Astrocyte of the cerebellum (primary cell): Measurements from ENCODE around the gene ATP5PD.

ENCODE experiments used
- DNase-seq: peaks from one replicate; pipeline ENCODE4 v3.0.0-alpha.2; 2011; ENCODE audit warnings: low read depth
- H3K4me3 ChIP-seq: 2 replicates; pipeline ENCODE4 v1.5.1; 2011; ENCODE audit warnings: mild to moderate bottlenecking, low read depth, low read length, moderate library complexity
- in situ Hi-C: cut with HindIII; loops from 2 replicates; pipeline ENCODE4 v1.10.0; 2017; ENCODE audit warnings: low sequenced_read_pairs
- TF ChIP-seq, protein P1 (sequence below): IDR thresholded peaks from 2 replicates; pipeline ENCODE4 v1.5.1; 2012; ENCODE audit warnings: low read length, low read depth, moderate library complexity, mild to moderate bottlenecking; ENCODE audit errors: missing control alignments

ATP5PD gene

GRCh38 chr17:75069783-75070182 lies 23.0 kb upstream of the ATP5PD start:
- in situ Hi-C loops = no loop called here
- no peak overlapping the region for H3K4me3 ChIP-seq
- no peak for DNase-seq
- TF ChIP-seq, protein P1, sequence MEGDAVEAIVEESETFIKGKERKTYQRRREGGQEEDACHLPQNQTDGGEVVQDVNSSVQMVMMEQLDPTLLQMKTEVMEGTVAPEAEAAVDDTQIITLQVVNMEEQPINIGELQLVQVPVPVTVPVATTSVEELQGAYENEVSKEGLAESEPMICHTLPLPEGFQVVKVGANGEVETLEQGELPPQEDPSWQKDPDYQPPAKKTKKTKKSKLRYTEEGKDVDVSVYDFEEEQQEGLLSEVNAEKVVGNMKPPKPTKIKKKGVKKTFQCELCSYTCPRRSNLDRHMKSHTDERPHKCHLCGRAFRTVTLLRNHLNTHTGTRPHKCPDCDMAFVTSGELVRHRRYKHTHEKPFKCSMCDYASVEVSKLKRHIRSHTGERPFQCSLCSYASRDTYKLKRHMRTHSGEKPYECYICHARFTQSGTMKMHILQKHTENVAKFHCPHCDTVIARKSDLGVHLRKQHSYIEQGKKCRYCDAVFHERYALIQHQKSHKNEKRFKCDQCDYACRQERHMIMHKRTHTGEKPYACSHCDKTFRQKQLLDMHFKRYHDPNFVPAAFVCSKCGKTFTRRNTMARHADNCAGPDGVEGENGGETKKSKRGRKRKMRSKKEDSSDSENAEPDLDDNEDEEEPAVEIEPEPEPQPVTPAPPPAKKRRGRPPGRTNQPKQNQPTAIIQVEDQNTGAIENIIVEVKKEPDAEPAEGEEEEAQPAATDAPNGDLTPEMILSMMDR = peak; percentile 42

DNA sequence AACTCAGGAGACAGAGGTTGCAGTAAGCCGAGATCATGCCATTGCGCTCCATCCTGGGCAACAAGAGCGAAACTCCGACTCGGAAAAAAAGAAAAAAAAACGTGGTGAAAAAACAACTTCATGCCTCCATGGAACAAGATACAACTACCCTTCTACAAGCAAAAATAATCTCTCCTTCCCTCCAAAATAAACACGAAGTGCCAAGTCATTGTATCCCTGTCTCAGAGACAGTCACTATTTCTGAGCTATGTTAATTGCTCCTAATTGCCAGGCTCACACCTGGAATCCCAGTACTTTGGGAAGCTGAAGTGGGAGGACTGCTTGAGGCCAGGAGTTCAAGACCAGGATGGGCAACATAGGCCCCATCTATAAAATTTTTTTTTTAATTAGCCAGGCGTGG lies 22.0 kb upstream of the ATP5PD start:
- in situ Hi-C loops = no loop called here
- no peak for DNase-seq
- TF ChIP-seq, protein P1 = no peak
- no peak overlapping the region for H3K4me3 ChIP-seq

- TF ChIP-seq, protein P1 = no peak
- in situ Hi-C loops = no loop called here
- H3K4me3 ChIP-seq = no peak overlapping the region
- no peak for DNase-seq
These were observed 21.1 kb upstream of the ATP5PD start for GRCh38 chr17:75067856-75068255.

DNA sequence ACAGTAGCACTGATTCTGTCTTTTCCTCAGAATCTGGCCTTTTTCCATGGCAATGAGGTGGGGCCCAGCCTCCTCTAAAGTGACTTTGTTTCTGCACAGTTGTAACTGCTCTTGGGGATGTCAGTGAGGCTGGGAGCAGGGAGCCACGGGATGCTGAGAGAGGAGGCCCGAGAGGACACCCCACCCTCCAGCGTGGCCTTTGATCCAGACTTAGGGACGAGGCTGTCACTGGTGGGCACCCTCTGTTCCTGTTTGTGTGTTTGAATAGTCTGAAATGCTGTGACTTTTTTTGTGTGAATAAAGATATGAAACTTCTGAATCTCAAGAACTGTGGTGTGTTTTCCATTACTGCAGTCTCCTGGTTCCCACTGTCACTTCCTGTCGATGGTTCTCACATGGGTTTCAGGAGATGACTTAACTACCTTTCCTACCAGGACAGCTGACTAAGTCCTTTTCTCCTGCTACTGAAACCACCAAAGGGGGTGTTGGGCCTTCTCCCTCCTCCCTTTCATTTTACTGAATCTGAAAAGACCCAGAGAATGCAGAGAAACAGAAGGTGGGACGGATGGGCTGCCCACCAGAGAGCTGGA lies 18.9 kb upstream of the ATP5PD start:
- TF ChIP-seq, protein P1 = no peak
- DNase-seq = no peak
- in situ Hi-C loops = no loop called here
- no peak overlapping the region for H3K4me3 ChIP-seq

GRCh38 chr17:75064867-75065561 lies 18.2 kb upstream of the ATP5PD start:
- in situ Hi-C loops = no loop called here
- no peak for DNase-seq
- H3K4me3 ChIP-seq = no peak overlapping the region
- TF ChIP-seq, protein P1 = no peak

DNA sequence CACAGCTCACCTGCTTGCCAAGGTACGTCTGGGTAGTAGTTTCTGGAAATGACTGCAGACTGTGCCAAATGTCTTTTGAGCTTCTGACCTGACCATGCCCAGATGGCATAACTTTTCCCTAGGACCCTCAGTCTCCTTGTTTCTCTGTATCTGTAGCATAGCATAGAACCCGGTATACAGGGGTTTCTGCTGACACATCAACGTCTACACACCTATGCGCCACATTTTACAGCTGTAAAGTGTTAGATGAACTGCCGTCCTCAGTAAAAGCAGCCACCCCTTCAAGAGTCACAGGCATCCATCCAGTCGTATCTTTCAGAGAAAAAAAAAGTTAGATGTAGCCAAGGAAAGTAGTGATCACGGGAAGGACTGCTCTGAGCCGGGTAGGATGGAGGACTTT lies 17.7 kb upstream of the ATP5PD start:
- no peak for DNase-seq
- TF ChIP-seq, protein P1 = no peak
- in situ Hi-C loops = no loop called here
- H3K4me3 ChIP-seq = no peak overlapping the region

DNA sequence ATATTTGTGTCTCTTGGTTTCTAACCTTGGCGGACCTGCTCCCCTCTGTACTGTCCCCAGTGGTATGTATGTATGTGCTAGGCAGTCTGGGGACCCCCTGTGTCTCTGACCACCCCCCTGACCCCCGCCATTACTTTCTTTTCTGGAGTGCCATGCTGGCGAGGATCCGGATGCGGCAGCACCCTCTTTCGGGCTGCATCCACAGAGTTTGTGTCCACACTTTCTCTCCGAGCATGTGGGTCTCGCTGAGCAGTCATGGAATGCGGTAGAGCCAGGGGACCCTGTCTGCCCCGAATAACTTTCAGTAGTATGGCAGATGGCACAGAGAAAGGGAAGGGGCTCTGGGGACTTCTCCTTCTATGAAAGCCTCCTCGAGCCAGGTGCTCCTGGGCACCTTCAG lies 17.3 kb upstream of the ATP5PD start:
- H3K4me3 ChIP-seq = no peak overlapping the region
- in situ Hi-C loops = no loop called here
- DNase-seq = no peak
- TF ChIP-seq, protein P1 = no peak
